Activated CD8-positive, alpha-beta memory T cell treated with anti-CD3 and anti-CD28 coated beads for 24 hours (primary cell): ENCODE measurements around the gene FSIP1.

Experiments used
- DNase-seq: peaks from one replicate; pipeline ENCODE4 v3.0.0-alpha.2; 2020

FSIP1 gene

GRCh38 chr15:39680868-39681267 is 101.8 kb downstream of the FSIP1 start:
- no peak for DNase-seq

- no peak for DNase-seq
These were observed 110.0 kb downstream of the FSIP1 start for GRCh38 chr15:39672666-39673065.

GRCh38 chr15:39672184-39672583 is 110.5 kb downstream of the FSIP1 start:
- no peak for DNase-seq

GRCh38 chr15:39670687-39671086 is 112.0 kb downstream of the FSIP1 start:
- no peak for DNase-seq

GRCh38 chr15:39669661-39670060 is 113.0 kb downstream of the FSIP1 start:
- no peak for DNase-seq

- no peak for DNase-seq
These were observed 113.4 kb downstream of the FSIP1 start for GRCh38 chr15:39669241-39669640.

GRCh38 chr15:39668457-39668856 is 114.2 kb downstream of the FSIP1 start:
- DNase-seq: no peak

GRCh38 chr15:39667382-39668127 is 115.1 kb downstream of the FSIP1 start:
- no peak for DNase-seq

- no peak for DNase-seq
These were observed 116.0 kb downstream of the FSIP1 start for GRCh38 chr15:39666677-39667076.

GRCh38 chr15:39665629-39666250 is 116.9 kb downstream of the FSIP1 start:
- DNase-seq: no peak

- no peak for DNase-seq
These were observed 118.9 kb downstream of the FSIP1 start for GRCh38 chr15:39663704-39664250.

GRCh38 chr15:39661776-39662175 is 120.9 kb downstream of the FSIP1 start:
- DNase-seq: no peak

GRCh38 chr15:39658740-39659139 is 123.9 kb downstream of the FSIP1 start:
- no peak for DNase-seq

- DNase-seq: no peak
These were observed 125.0 kb downstream of the FSIP1 start for GRCh38 chr15:39657668-39658067.

- DNase-seq: no peak
These were observed 125.5 kb downstream of the FSIP1 start for GRCh38 chr15:39657181-39657580.

GRCh38 chr15:39654304-39654703 is 128.3 kb downstream of the FSIP1 start:
- no peak for DNase-seq

- no peak for DNase-seq
These were observed 130.8 kb downstream of the FSIP1 start for GRCh38 chr15:39651881-39652280.

GRCh38 chr15:39651295-39651694 is 131.3 kb downstream of the FSIP1 start:
- DNase-seq: no peak

- DNase-seq: no peak
These were observed 132.9 kb downstream of the FSIP1 start for GRCh38 chr15:39649757-39650156.

- no peak for DNase-seq
These were observed 136.2 kb downstream of the FSIP1 start for GRCh38 chr15:39646425-39646824.

- DNase-seq: no peak
These were observed 136.7 kb downstream of the FSIP1 start for GRCh38 chr15:39645976-39646257.

GRCh38 chr15:39645138-39645975 is 137.3 kb downstream of the FSIP1 start:
- DNase-seq: no peak

GRCh38 chr15:39644136-39644535 is 138.5 kb downstream of the FSIP1 start:
- no peak for DNase-seq

GRCh38 chr15:39643727-39644126 is 138.9 kb downstream of the FSIP1 start:
- no peak for DNase-seq
